ENCODE results near the gene HES3. TPM values are rescaled to one million over a fixed set of nuclear protein-coding genes. Genes with fewer than 3 reads are reported as not detected.

HES3 gene
- total RNA-seq, 2 donors from 2014 or later: not detected

DNA sequence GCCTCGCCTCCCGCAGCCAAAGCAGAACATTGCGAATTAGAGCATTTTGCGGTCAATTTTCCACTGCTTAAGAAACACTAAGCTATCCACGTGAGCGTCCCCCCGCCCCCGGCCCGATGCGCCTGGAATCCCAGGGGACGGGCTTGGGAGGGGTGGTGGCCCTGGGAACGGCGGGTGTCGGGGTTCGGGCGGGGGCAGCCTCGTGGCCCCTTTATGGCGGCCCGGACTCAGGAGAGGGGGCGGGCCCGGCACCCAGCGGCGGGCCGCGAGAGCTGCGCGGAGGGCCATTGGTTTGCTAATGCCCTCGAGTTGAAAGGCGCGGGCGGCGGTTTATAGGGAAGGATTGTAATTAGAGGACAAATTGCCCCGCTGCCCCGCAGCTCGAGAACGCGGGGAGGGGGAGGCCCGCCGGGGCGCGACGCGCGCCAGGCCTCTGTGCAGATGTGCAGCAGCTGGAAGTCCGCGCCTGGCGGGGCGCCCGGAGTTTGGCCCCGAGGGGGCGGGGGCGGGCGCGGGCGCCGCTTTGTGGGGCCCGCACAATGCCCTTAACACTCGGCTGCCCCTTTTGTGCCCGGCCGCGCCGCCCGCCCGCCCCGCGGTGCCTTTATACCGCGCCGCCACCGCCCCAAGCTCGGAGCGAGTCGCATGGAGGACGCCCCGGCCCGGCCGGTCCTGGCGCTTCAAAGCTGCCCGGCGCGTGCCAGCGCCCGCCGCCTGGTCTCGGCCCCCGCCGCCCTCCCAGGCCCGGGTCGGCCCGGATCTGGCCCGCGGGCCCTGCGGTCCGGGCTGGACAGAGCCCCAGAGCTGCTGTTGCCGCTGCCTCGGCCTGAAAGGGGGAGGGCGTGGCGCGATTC lies 1.9 kb upstream of the HES3 start:
- intact Hi-C loops (cut with DNase I): loop anchor here (5.0 to 10.0 kb wide), 5 partner anchors 35 to 190 kb away; partner anchors contain the start of gene RNF207 (in 1 of the 2)
- DNase-seq (no peak), ATAC-seq (no peak)

DNA sequence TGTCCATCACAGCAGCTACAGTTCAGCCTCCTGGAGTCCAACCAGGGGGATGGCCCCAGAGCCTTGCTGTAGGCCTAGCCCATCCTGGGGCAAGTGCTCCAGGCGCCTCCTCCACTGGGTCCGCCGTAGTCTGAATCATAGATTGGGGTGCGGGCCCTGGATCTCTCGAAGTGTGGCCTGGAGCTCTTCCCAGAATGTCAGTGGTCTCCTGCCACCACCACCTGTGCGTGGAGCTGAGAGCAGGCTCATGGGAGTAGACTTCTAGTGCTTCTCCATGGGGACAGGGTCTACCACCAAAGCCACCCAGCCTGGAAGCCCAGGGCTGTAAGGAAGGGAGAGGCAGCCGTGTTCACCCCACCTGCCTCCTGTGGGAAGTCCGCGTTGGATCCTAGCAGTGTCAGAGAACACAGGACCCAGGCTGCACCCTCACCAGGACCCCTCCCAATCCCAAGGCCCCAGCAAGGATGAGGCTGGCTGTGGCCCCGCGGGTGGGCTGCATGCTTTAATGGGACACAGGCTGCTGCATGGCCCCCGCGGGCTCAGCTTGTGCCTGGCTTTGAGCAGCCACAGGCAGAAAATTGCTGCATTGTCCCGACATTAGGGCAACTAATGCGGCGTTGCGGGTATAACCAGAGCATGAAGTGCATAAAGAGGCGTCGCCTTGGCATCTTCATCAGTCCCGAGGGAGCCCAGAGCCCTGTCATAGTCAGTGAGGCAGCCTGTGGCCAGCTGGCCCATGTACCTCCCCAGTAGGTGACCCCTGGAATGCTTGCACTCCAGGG lies 735 bp upstream of the HES3 start:
- ATAC-seq (no peak), DNase-seq (no peak)
- intact Hi-C loops (cut with DNase I): loop anchor here (5.0 to 10.0 kb wide), 5 partner anchors 36 to 191 kb away; partner anchors contain the start of gene RNF207 (in 1 of the 2)

DNA sequence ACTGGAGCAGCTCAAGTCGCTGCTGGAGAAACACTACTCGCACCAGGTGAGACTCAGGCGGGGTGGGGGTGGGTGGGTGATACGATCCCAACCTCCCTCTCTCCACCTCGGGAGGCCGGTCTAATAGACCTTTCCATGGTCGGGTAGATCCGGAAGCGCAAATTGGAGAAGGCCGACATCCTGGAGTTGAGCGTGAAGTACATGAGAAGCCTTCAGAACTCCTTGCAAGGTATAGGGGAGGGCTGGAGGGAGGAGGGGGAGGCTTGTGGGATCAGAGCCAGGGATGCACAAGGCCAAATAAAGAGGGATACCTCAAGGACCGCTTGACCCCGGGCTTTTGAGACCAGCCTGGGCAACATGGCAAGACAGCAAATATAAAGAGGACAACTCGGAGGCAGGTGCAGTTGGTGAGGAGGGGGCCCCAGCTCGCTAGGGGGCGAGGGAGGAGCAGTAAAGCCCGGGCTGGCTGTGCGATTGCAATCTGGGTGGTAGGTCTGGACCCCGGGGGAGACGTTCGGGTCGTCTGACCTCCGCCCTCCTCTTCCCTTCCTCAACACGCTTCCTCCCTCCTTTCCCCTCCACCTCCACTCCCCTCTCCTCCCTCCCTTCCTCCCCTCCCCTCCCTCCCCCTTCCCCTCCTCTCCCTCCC lies 546 bp downstream of the HES3 start:
- no peak for DNase-seq
- ATAC-seq: no peak

DNA sequence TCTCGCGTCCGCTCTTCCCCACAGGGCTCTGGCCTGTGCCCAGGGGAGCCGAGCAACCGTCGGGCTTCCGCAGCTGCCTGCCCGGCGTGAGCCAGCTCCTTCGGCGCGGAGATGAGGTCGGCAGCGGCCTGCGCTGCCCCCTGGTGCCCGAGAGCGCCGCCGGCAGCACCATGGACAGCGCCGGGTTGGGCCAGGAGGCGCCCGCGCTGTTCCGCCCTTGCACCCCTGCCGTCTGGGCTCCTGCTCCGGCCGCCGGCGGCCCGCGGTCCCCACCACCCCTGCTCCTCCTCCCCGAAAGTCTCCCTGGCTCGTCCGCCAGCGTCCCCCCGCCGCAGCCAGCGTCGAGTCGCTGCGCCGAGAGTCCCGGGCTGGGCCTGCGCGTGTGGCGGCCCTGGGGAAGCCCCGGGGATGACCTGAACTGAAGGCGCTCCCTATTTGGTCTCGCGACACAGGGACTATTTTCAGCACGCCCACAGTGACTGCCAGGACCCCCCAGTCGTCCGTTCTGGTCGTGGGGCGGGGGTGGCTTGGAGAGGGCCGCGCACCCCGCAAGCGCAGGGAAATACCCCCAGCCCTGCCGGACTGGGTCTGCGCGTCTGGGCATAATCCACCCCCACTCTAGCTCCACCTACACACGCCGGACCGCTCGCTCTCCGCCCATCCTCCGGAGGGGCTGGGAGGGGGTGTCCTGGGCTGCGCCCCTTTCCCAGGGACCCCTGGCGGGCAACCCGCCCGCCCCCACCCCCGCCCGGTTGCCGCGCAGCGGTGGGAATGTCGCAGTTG lies 1.3 kb downstream of the HES3 start:
- ATAC-seq (peak; percentile 70 to 79), DNase-seq (peak; percentile 86)
- intact Hi-C loops (cut with DNase I): loop anchor here (10.0 kb wide), 2 partner anchors 140 to 160 kb away; no protein-coding TSS in a partner anchor

More for the DNA sequence above, 546 bp downstream of the HES3 start:
- intact Hi-C loops (cut with DNase I): loop anchor here (5.0 to 10.0 kb wide), 5 partner anchors 37 to 192 kb away; partner anchors contain the start of gene RNF207 (in 1 of the 2)

DNA sequence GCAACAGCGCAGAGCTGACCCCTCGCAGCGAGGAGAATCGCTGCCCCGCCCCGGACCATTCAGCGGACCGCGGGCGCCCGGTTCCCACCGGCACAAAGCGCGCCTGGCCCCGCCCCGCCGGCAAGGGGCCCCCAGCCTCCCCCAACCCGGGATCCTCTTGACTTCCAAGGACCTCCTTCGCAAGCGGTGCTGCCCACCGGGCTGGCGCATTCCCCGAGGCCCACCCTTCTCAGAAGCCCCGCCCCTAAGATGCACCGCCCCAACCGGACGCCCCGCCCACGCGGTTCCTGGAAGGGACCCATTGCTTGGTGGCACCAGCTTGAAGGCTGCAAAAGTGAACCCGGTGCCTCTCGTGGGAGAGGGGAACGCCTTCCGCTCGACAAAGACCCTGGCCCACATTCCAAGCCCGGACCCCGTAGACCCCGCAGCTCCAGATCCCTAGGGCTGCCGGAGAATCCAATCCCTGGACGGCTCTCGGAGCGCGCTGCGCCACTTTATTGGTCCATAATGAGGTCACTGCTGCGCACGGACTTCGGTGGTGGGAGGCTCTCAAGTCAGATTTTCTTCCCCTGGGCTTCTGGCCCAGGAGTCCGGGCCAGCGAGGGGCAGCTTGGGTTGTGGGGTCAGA lies 2.0 kb downstream of the HES3 start:
- intact Hi-C loops (cut with DNase I): loop anchor here (1.0 to 10.0 kb wide), 4 partner anchors 97 to 159 kb away; no protein-coding TSS in a partner anchor
- DNase-seq: no peak
- no peak for ATAC-seq

GRCh38 chr1:6246497-6247467 lies 2.8 kb downstream of the HES3 start:
- ATAC-seq (peak; percentile 62 to 63), DNase-seq (peak; percentile 87)
- intact Hi-C loops (cut with DNase I): loop anchor here (1.0 to 10.0 kb wide), 4 partner anchors 97 to 158 kb away; no protein-coding TSS in a partner anchor

DNA sequence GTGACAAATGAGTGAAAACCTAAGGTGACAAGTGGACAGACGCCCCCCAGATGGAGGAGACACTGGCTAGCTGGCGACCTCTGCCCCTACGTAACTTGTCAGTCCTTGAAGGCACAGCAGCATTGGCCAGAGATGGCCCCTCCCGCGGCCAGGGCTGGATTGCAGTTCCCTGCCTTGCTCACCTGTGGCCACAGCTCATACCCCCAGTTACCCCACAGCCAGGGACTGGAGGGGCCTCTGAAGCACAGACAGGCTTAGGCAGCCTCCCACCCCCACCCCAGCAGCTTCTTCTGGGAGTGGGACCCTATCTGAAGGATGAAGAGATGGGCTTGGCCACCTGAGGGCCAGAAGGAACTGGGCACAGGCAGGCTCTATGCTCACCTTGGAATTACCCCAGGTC lies 3.7 kb downstream of the HES3 start:
- ATAC-seq: no peak
- no peak for DNase-seq
- intact Hi-C loops (cut with DNase I): loop anchor here (2.0 to 10.0 kb wide), 4 partner anchors 95 to 157 kb away; no protein-coding TSS in a partner anchor

DNA sequence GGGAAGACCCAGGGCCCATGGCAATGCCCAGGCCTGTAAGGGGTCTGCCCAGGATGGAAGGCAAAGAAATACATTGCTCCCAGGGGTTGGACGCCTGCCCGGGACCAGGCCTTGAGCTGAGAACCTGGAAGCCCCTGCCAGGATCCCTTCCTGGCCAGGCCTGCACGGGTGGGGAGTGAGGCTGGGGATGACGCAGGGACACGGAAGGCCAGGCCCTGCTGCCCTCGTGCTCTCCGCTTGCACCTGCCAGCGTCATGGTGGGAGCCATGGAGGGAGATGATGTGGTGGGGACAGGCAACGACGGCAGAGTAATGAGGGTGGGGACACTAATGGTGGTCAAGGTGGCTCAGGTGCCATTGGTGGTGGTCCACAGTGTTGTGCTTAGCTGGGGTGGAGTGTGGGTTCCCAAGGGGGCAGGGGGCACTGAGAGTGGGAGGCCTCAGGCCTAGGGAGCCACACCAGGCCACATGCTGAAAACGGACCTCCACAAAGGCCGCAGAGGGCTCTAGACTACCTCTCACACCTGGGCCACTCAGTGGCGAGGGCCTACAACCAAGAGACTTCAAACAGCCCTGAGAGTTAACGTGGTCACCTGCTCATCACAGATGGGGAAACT lies 4.3 kb downstream of the HES3 start:
- intact Hi-C loops (cut with DNase I): loop anchor here (2.0 to 10.0 kb wide), 3 partner anchors 95 to 157 kb away; no protein-coding TSS in a partner anchor
- DNase-seq (no peak), ATAC-seq (no peak)

DNA sequence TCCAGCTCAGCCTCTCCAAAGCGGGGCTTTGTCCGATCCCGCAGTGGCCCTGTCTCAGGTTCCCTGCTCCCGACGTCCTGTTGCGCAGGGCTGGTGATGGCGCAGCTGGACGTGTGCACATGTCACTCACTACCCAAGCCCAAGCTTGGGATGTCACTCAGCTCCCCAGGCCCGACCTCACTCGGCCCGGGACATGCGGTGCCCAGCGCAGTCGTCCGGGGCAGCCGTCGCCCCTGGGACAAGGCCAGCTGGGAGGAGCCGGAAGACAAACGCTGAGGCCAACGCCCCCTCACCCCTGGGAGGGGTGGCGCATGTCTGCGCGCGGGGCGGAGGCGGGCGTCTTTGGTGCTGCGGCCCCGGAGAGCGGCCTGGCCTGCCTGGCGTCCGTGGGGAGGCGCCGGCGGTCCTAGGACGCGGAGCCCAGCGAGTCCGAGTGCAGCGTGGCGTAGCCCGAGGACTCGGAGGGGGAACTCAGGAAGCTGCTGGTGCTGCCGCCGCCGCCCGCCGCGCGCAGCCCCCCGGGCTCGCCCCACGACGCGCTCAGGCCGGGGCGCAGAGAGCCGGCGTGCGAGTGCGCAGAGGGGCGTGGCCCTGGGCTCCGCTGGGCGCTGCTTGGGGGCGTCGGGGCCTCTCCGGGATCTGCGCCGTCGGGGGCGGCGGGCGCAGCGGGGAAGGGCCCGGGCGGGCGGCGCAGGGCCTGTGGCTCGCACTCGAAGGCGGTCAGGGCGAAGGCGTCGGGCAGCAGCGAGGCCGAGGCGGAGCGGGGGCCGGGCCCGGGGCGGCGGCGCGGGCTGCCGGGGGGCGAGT lies 5.2 kb downstream of the HES3 start:
- DNase-seq (peak; percentile 62), ATAC-seq (peak; percentile 6 to 21)
- intact Hi-C loops (cut with DNase I): loop anchor here (2.0 to 10.0 kb wide), 3 partner anchors 94 to 156 kb away; no protein-coding TSS in a partner anchor

DNA sequence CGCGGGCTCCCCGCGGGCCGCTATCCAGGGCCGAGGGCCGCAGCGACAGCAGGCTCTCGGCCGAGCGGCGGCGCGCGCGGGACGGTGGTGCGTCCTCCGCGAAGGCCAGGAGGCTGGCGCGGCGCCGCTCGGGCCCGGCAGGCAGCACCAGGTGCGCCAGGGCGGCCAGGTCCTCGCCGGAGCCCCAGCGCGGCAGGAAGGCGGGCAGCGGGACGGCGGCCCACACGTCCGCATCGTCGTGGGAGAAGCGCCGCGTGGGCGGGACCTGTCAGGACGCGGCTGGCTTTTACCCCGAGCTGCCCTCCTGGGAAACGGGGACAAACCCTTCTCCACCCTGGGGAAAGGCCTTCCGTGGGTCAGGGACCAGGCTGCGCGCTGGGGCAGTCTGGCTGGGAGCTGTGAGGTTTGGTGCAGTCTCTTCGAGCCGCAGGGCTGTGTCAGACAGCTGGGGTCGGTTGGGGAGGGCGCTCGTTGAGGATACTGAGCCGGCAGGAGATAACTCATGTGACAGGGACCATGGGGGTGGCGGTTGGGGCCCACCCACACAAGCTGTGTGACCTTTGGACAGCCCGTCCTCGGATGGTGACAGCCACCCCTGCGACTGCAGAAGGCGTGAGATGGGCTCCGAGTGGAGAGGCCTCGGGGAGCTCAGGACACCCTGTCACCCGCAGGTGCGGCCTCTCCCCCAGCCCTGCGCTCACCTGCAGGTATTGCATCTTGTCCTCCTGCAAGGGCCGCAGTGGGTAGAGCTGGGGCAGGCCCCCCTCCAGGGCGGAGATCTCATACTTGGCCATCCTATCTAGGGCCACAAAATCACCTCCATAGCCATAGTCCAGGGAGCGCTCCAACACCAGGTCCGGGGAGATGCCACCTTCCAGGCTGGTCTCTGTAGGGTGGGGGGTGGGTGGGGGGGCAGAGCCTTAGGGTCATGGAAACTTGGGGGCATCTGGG lies 6.0 kb downstream of the HES3 start:
- intact Hi-C loops (cut with DNase I): loop anchor here (2.0 to 10.0 kb wide), 3 partner anchors 93 to 155 kb away; no protein-coding TSS in a partner anchor
- DNase-seq (no peak), ATAC-seq (no peak)

DNA sequence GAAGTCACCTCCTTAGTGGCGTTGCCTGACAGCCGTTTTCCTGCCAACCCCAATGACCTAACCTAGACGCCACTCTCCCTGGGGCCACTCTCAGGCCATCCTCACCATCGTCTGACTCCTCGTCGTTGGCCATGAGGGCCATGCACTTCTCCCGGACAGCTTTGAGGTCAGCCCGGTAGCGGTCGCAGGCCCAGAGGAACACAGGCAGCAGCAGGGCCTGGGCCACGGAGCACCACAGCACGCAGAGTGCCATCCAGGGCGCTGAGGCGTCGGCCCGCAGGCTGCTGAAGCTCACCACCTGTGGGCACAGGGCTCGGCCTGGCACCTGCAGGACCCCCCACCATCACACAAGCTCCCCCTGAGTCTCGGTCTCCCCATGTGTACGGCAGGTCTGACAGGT lies 7.3 kb downstream of the HES3 start:
- DNase-seq (no peak), ATAC-seq (no peak)
- intact Hi-C loops (cut with DNase I): no loop called here

DNA sequence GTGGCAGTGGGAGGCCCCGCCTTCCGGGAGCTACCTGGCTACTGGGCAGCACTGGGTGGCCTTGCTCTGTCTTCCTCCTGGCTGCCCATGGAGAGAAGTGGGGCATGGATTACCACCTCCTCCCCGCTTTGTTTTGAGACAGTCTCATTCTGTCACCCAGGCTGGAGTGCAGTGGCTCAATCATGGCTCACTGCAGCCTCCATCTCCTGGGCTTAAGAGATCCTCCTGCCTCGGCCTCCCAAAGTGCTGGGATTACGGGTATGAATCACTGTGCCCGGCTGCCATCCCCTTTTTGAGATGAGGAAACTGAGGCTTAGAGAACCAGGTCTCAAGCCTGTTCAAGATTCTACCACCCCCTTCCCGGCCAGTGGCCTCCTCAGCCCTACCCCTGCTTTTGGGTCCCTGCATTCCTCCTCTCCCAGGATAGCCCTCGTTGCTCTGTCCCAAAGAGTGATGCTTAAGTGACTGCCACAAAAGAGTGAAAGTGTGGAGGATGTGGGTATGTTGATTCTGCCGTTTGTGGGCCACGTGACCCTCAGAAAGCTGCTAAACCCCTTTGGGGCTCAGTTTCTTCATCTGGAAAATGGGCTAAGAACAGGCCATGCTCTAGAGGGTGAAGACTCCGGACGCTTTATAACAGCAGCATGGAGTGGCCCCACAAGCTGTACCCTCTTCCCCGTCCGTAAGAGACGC lies 7.8 kb downstream of the HES3 start:
- DNase-seq: no peak
- intact Hi-C loops (cut with DNase I): no loop called here
- ATAC-seq: no peak

DNA sequence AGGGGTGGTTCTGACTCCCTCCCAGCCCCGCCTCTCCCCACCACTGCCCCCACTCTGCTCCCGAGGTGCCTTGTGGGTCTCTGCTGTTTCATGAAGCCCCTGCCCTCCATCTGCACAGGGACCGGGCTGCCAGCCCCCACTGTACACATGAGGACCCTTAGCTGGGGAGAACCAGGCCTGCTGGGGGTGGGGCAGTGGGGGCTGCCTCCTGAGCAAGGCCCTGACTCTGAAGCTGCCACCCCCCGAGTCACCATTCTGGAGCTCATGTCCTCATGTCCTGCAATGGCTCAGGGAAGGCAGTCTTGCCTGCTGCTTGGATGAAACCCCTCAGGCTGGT lies 8.4 kb downstream of the HES3 start:
- intact Hi-C loops (cut with DNase I): no loop called here
- DNase-seq (no peak), ATAC-seq (no peak)

GRCh38 chr1:6253380-6253779 lies 9.4 kb downstream of the HES3 start:
- ATAC-seq (no peak), DNase-seq (no peak)
- intact Hi-C loops (cut with DNase I): no loop called here
